ENCODE data around the gene C2orf68. TPM values are rescaled to one million over a fixed set of nuclear protein-coding genes. Genes with fewer than 3 reads are reported as not detected.

C2orf68 gene
- total RNA-seq, 1 donor from 2014 or later = 40.8 TPM

- Mint-ChIP-seq H3K27me3 (ENCODE audit: unreplicated experiment) (peaks cover 4% of the 10 kb centered on the region), H3K36me3 (ENCODE audit: unreplicated experiment) (no peaks in the 10 kb centered on the region), H3K4me3 (ENCODE audit: unreplicated experiment) (no peak overlapping the region), H3K9me3 (ENCODE audit: unreplicated experiment) (no peaks in the 10 kb centered on the region), H3K27ac (ENCODE audit: unreplicated experiment) (peak overlapping the region; percentile 32), H3K4me1 (ENCODE audit: unreplicated experiment) (peaks cover 36% of the 10 kb centered on the region)
- TF ChIP-seq CTCF (IDR thresholded peaks at IDR 0.05) = no peak
- no peak for DNase-seq (ENCODE audit: extremely low spot score, unreplicated experiment)
Observed at GRCh38 chr2:85584857-85585780, 26.7 kb downstream of the C2orf68 start.

- no peak for DNase-seq (ENCODE audit: extremely low spot score, unreplicated experiment)
- H3K27ac Mint-ChIP-seq (ENCODE audit: unreplicated experiment) = peak within 1 kb of the TSS; percentile 32
Observed at GRCh38 chr2:85584354-85584856, 27.5 kb downstream of the C2orf68 start, which contains the start of gene VAMP5. Gene VAMP5, plus strand, starts transcription at chr2:85584431. Its CDS starts 60 bp downstream, at chr2:85584491.

DNA sequence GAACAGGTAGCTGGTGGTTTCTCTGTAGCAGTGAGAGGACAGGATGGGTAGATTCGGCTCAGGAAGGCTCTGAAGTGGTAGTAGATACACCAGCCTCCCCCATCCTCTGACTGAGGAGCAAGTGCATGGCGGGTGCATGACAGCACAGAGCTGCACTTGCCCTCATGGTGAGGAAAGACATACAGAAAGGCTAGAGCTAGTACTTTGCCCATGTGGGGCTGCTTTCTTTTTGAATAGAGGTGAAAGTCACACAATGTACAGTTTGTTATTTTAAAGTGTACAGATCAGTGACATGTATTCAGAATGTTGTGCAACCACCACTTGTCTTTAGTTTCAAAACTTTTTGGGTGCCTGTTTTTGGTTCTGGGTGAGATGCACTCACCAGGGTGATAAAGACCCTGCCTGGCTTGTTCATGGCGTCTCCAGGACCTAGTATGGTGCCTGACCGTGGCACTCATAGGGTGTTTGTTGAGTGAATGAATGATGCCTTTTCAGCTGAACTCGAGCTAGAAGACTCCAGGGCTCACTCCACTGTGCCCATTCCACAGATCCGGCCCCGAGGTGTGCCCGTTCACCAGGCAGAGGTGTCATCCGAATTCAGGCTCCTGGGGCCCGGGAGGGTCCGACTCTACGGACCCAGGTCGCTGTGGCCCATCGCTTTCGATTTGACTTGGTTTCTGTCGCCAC lies 28.1 kb downstream of the C2orf68 start:
- H3K36me3 Mint-ChIP-seq (ENCODE audit: unreplicated experiment) = no peaks in the 10 kb centered on the region
- no peak for DNase-seq (ENCODE audit: extremely low spot score, unreplicated experiment)
- no peak overlapping the region for H3K4me3 Mint-ChIP-seq (ENCODE audit: unreplicated experiment)
- H3K27me3 Mint-ChIP-seq (ENCODE audit: unreplicated experiment) = peaks cover 4% of the 10 kb centered on the region
- no peak for TF ChIP-seq CTCF (IDR thresholded peaks at IDR 0.05)
- no peaks in the 10 kb centered on the region for H3K9me3 Mint-ChIP-seq (ENCODE audit: unreplicated experiment)
- no peak overlapping the region for H3K27ac Mint-ChIP-seq (ENCODE audit: unreplicated experiment)
- H3K4me1 Mint-ChIP-seq (ENCODE audit: unreplicated experiment) = peaks cover 37% of the 10 kb centered on the region

More at GRCh38 chr2:85584354-85584856, 27.5 kb downstream of the C2orf68 start, which contains the start of gene VAMP5:
- Mint-ChIP-seq H3K36me3 (ENCODE audit: unreplicated experiment) (no peaks in the 10 kb centered on the region), H3K27me3 (ENCODE audit: unreplicated experiment) (peaks cover 4% of the 10 kb centered on the region), H3K9me3 (ENCODE audit: unreplicated experiment) (no peaks in the 10 kb centered on the region), H3K4me1 (ENCODE audit: unreplicated experiment) (peaks cover 35% of the 10 kb centered on the region), H3K4me3 (ENCODE audit: unreplicated experiment) (no peak within 1 kb of the TSS)
- no peak for TF ChIP-seq CTCF (IDR thresholded peaks at IDR 0.05)

DNA sequence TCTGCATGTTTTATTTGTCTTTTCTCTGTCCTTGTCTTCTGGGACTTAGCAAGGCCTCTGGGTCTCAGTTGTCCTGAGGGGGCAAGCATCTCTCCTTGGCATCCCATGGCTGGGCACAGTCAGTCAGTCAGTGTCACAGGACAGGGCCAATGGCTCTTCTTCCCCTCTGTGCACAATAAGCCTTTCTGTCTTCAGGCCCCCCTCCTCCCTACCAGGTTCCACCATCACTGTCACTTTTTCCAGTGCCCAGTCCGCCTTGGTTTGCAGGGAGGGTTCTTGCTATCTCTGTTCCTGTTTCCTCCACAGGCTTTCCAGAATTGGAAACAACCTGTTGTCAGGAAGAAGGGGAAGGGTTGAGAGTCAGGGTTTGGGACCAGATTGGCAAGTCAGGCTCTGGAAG lies 29.4 kb downstream of the C2orf68 start:
- no peaks in the 10 kb centered on the region for H3K36me3 Mint-ChIP-seq (ENCODE audit: unreplicated experiment)
- DNase-seq (ENCODE audit: extremely low spot score, unreplicated experiment) = no peak
- TF ChIP-seq CTCF (IDR thresholded peaks at IDR 0.05) = no peak
- H3K4me3 Mint-ChIP-seq (ENCODE audit: unreplicated experiment) = no peak overlapping the region
- peaks cover 40% of the 10 kb centered on the region for H3K4me1 Mint-ChIP-seq (ENCODE audit: unreplicated experiment)
- H3K9me3 Mint-ChIP-seq (ENCODE audit: unreplicated experiment) = no peaks in the 10 kb centered on the region
- peaks cover 4% of the 10 kb centered on the region for H3K27me3 Mint-ChIP-seq (ENCODE audit: unreplicated experiment)
- no peak overlapping the region for H3K27ac Mint-ChIP-seq (ENCODE audit: unreplicated experiment)

DNA sequence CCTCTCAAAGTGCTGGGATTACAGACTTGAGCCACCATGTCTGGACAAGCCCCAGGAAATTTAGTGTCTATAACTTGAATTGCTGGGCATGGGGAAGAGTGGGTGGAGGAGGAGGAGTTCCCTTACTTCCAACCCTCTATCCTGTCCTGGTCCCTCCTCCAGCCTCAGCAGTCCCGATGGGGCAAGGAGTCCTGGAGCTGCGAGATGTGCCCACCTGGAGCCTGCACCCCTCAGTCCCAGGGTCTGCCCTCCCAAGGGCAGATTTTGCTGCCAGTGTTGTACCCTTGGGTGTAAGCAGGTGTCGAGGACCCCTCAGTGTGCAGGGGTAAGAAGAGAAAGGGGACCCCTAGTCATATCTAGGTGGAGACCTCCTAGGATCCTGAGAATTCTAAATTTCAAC lies 31.7 kb downstream of the C2orf68 start:
- Mint-ChIP-seq H3K9me3 (ENCODE audit: unreplicated experiment) (no peaks in the 10 kb centered on the region), H3K4me1 (ENCODE audit: unreplicated experiment) (peaks cover 50% of the 10 kb centered on the region), H3K4me3 (ENCODE audit: unreplicated experiment) (no peak overlapping the region), H3K27ac (ENCODE audit: unreplicated experiment) (no peak overlapping the region), H3K36me3 (ENCODE audit: unreplicated experiment) (no peaks in the 10 kb centered on the region), H3K27me3 (ENCODE audit: unreplicated experiment) (peaks cover 4% of the 10 kb centered on the region)
- no peak for DNase-seq (ENCODE audit: extremely low spot score, unreplicated experiment)
- no peak for TF ChIP-seq CTCF (IDR thresholded peaks at IDR 0.05)

Data from osteocyte (in vitro differentiated cells).